Astrocyte of the spinal cord (primary cell): ENCODE measurements around the gene LURAP1L.
A peak's percentile ranks its signal among the peaks of the same experiment; 100 is the strongest.

Experiments used
- DNase-seq: peaks from one replicate; pipeline ENCODE4 v3.0.0; 2011; ENCODE audit warnings: low read depth, low spot score
- H3K4me3 ChIP-seq: 2 replicates; pipeline ENCODE4 v1.5.1; 2011; ENCODE audit warnings: low read depth, mild to moderate bottlenecking, low read length, moderate library complexity
- in situ Hi-C: cut with HindIII; loops from 2 replicates; pipeline ENCODE4 v1.10.0; 2017; ENCODE audit warnings: low sequenced_read_pairs
- TF ChIP-seq, protein P1 (sequence below): IDR thresholded peaks from 2 replicates; pipeline ENCODE4 v1.5.1; 2012; ENCODE audit warnings: low read depth, mild to moderate bottlenecking, low read length, inconsistent platforms

LURAP1L gene

GRCh38 chr9:12802093-12802492 lies 27.3 kb downstream of the LURAP1L start:
- TF ChIP-seq, protein P1, sequence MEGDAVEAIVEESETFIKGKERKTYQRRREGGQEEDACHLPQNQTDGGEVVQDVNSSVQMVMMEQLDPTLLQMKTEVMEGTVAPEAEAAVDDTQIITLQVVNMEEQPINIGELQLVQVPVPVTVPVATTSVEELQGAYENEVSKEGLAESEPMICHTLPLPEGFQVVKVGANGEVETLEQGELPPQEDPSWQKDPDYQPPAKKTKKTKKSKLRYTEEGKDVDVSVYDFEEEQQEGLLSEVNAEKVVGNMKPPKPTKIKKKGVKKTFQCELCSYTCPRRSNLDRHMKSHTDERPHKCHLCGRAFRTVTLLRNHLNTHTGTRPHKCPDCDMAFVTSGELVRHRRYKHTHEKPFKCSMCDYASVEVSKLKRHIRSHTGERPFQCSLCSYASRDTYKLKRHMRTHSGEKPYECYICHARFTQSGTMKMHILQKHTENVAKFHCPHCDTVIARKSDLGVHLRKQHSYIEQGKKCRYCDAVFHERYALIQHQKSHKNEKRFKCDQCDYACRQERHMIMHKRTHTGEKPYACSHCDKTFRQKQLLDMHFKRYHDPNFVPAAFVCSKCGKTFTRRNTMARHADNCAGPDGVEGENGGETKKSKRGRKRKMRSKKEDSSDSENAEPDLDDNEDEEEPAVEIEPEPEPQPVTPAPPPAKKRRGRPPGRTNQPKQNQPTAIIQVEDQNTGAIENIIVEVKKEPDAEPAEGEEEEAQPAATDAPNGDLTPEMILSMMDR = no peak
- DNase-seq = no peak
- in situ Hi-C loops = no loop called here

GRCh38 chr9:12808569-12808968 lies 33.7 kb downstream of the LURAP1L start:
- in situ Hi-C loops = no loop called here

More at GRCh38 chr9:12802093-12802492, 27.3 kb downstream of the LURAP1L start:
- no peak overlapping the region for H3K4me3 ChIP-seq

GRCh38 chr9:12809720-12810119 lies 34.9 kb downstream of the LURAP1L start:
- no peak for DNase-seq
- TF ChIP-seq, protein P1 = no peak
- in situ Hi-C loops = no loop called here
- no peak overlapping the region for H3K4me3 ChIP-seq

More at GRCh38 chr9:12808569-12808968, 33.7 kb downstream of the LURAP1L start:
- TF ChIP-seq, protein P1 = no peak
- no peak for DNase-seq
- no peak overlapping the region for H3K4me3 ChIP-seq

DNA sequence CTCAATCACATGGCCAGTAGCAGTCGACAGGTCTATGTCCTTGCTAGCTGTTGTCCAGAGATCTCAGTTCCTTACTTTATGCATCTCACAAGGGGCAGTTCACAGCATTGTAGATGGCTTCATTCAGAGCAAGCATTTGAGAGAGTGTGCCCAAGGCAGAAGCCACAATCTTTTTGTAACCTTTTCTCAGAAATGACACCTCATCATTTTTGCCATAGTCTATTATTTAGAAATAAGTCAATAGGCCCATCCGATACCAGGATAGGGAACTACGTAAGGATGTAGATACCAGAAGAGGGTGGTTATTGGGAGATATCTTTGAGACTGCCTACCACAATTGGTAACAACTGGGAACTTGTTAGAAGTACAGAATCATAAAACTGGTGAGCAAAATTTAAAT lies 37.1 kb downstream of the LURAP1L start:
- TF ChIP-seq, protein P1 = no peak
- in situ Hi-C loops = no loop called here
- no peak for DNase-seq
- H3K4me3 ChIP-seq = no peak overlapping the region

- in situ Hi-C loops = no loop called here
- peak; percentile 32 for DNase-seq
- TF ChIP-seq, protein P1 = no peak
- H3K4me3 ChIP-seq = no peak overlapping the region
Observed at GRCh38 chr9:12812710-12813109, 37.9 kb downstream of the LURAP1L start.

GRCh38 chr9:12813533-12813932 lies 38.7 kb downstream of the LURAP1L start:
- no peak for DNase-seq
- no peak overlapping the region for H3K4me3 ChIP-seq
- TF ChIP-seq, protein P1 = no peak
- in situ Hi-C loops = no loop called here
